Measurements from ENCODE around the gene OR10A5. TPM values are rescaled to one million over a fixed set of nuclear protein-coding genes. Genes with fewer than 3 reads are reported as not detected.

OR10A5 gene
- total and polyA plus RNA-seq, 10 of the 15 experiments (the other 5 are each of a cell fraction or from before 2014, with no cell fraction given), result not detected

DNA sequence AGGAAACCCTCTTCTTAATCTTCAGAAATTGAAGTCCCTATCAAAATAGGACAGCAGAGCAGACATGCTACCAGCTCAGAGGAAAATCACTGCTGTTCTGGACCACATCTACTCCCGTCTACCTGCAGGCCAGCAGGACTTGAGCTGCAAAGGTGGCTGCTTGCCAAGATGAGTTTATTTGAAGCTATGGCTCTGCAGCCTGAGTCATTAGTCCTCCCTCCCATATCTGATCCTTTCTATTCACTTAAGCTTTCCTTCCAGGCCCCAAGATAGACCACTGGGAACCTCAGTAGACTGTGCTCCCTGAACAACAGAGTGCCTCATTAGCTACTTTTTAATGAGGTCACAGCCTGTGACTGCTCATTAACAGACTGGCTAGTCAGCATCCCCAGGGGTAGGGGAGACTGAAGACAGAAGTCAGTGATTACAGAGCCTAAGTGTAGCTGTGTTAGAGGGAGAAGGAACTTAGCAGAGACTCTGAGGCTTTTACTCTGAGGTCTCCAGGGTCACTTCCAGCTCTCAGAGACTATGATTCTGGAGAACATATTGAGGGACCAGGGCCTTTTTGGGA, 10.6 kb downstream of the OR10A5 start:
- ChIA-PET RAD21 (ENCODE audit: unreplicated experiment) (no interaction called here), CTCF (interaction anchor here (1.1 kb wide), 1 partner anchor 71 kb away, joined by 3 read pairs; the partner anchor contains the start of gene ZNF215), POLR2A (no interaction called here), SMC1A (ENCODE audit: uncharacterized antibody, unreplicated experiment) (no interaction called here)
- Histone ChIP-seq H4K20me1 (ENCODE audit: control insufficient read depth, insufficient read depth) (no peaks in the 10 kb centered on the region), H3K79me2 (ENCODE audit: control insufficient read depth, insufficient read depth, low read length) (no peaks in the 10 kb centered on the region), H3K4me3 (no peak overlapping the region), H2AFZ (ENCODE audit: control insufficient read depth, low read depth, low read length) (no peak overlapping the region), H3K9ac (ENCODE audit: control insufficient read depth, insufficient read depth, low read length) (no peak overlapping the region), H3K36me3 (ENCODE audit: control insufficient read depth in 2 of 2, insufficient read depth in 2 of 2, low read length in 1 of 2) (no peaks in the 10 kb centered on the region), H3K27me3 (replicated peaks in 1 of 2; ENCODE audit: control insufficient read depth in 2 of 2, insufficient read depth in 2 of 2, low read length in 1 of 2) (no peaks in the 10 kb centered on the region), H3K4me1 (ENCODE audit: control insufficient read depth, insufficient read depth, low read length) (no peaks in the 10 kb centered on the region), H3K27ac (ENCODE audit: control insufficient read depth, insufficient read depth) (no peak overlapping the region), H3K9me3 (replicated peaks; ENCODE audit: control insufficient read depth, insufficient read depth, low read length) (no peaks in the 10 kb centered on the region), H3K4me2 (ENCODE audit: control insufficient read depth, insufficient read depth) (no peak overlapping the region)
- ATAC-seq (peak; percentile 61), FAIRE-seq (no peak), DNase-seq (ENCODE audit: low read depth, low spot score) (no peak)
- in situ Hi-C loops (cut with MboI), result no loop called here
- TF ChIP-seq MYC (IDR thresholded peaks at IDR 0.05; ENCODE audit: insufficient read depth, insufficient read length, insufficient replicate concordance, low read length, severe bottlenecking) (no peak), ZNF274 (IDR thresholded peaks at IDR 0.05; ENCODE audit: insufficient read depth, insufficient read length) (no peak), TCF7 (IDR thresholded peaks at IDR 0.05; ENCODE audit: borderline replicate concordance) (no peak), ZNF384 (IDR thresholded peaks at IDR 0.05; ENCODE audit: borderline replicate concordance, low read depth, low read length) (no peak), MXI1 (IDR thresholded peaks at IDR 0.05; ENCODE audit: low read depth, low read length) (no peak), ZNF207 (IDR thresholded peaks at IDR 0.05; ENCODE audit: borderline replicate concordance) (no peak)
- TF ChIP-seq, protein P1, sequence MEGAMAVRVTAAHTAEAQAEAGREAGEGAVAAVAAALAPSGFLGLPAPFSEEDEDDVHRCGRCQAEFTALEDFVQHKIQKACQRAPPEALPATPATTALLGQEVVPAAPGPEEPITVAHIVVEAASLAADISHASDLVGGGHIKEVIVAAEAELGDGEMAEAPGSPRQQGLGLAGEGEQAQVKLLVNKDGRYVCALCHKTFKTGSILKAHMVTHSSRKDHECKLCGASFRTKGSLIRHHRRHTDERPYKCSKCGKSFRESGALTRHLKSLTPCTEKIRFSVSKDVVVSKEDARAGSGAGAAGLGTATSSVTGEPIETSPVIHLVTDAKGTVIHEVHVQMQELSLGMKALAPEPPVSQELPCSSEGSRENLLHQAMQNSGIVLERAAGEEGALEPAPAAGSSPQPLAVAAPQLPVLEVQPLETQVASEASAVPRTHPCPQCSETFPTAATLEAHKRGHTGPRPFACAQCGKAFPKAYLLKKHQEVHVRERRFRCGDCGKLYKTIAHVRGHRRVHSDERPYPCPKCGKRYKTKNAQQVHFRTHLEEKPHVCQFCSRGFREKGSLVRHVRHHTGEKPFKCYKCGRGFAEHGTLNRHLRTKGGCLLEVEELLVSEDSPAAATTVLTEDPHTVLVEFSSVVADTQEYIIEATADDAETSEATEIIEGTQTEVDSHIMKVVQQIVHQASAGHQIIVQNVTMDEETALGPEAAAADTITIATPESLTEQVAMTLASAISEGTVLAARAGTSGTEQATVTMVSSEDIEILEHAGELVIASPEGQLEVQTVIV (IDR thresholded peaks at IDR 0.05; ENCODE audit: borderline replicate concordance, partially characterized antibody), result no peak
- BruUV-seq (replicated peaks), result no TSS peak
- 0% methylated on average over 1 of the region's 1 CpG for WGBS (ENCODE audit: insufficient coverage, insufficient replicate concordance, low lambda C conversion rate, missing lambda C conversion rate)
- intact Hi-C loops (cut with micrococcal nuclease; ENCODE audit: unreplicated experiment), result no loop called here
